Kidney tubule cell (primary cell): ENCODE data around the gene TMEM256.

Experiments used
- DNase-seq: peaks from one replicate; pipeline ENCODE4 v3.0.0-alpha.2; 2018; ENCODE audit warnings: low spot score

TMEM256 gene

DNA sequence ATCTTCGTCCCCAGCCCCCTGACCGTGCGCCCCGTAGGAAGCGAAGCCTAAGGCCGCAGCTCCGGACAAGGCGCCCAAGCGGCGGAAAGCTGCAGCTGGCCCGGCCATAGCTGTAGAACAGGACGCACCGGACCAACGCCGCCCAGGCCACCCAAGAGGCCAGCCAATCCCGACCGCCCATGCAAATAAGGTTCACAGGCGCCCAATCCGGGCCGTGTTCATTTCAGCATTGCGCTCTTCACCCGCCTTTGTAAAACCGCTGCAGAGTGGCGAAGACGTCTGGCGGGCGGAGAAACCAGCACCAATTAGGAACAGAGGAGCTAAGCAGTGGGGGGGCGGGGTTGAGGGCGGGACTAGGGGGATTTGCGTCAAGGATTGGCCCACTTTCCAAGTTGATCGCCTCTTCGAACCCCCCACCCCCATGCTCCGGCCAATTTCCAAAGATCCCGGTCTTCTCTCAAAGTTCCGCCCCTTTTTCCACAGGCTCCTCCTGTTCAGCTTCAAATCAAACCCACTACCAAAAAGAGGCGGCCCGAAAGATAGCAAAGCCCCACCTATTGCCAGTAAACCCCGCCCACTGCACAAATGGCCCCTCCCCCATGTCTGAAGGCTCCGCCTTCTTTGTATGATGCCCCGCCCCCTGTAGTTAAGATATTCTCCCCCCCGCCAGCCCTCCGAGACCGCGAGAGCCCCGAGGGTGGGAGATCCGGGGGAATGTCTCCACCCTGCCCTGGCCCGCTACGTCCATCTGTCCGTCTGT lies at the start of gene TMEM256:
TMEM256 (minus strand) TSS at position 121 of the 760 bp plus-strand sequence; CDS start at position 108, 13 bp downstream.
- peak; percentile 99 for DNase-seq

DNA sequence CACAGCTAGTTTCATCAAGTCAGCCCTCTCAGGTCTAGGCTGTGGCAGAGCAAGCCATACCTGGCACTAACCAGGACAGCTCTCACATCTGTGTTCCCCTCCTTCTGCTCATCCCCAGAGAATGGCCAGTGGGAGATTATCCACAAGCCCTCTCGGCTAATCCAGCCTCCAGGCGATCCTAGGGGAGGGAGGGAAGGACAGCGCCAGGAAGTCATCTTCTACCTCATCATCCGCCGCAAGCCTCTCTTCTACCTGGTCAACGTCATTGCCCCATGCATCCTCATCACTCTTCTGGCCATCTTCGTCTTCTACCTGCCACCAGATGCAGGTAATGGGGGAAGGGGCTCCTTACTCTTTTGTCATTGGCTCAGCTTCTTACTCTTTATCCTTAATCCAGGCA lies 44.6 kb upstream of the TMEM256 start:
- DNase-seq = no peak

DNA sequence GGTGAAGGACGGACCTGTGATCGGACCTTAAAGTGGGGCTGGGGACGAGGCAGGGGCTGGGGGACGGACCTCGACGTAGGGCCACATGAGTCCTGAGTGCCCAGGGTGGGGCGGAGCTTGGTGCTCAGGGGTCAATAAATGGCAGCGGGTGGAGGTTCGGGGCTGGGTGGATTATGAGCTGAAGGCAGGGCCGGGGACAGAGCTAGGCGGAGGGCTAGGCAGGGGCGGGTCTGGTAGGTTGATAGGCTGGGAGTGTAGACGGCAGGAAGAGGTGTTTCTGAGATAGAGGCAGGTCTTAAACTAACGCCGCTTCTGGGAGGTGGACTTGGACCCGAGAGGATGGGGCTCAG lies 41.7 kb upstream of the TMEM256 start:
- DNase-seq = peak; percentile 68

DNA sequence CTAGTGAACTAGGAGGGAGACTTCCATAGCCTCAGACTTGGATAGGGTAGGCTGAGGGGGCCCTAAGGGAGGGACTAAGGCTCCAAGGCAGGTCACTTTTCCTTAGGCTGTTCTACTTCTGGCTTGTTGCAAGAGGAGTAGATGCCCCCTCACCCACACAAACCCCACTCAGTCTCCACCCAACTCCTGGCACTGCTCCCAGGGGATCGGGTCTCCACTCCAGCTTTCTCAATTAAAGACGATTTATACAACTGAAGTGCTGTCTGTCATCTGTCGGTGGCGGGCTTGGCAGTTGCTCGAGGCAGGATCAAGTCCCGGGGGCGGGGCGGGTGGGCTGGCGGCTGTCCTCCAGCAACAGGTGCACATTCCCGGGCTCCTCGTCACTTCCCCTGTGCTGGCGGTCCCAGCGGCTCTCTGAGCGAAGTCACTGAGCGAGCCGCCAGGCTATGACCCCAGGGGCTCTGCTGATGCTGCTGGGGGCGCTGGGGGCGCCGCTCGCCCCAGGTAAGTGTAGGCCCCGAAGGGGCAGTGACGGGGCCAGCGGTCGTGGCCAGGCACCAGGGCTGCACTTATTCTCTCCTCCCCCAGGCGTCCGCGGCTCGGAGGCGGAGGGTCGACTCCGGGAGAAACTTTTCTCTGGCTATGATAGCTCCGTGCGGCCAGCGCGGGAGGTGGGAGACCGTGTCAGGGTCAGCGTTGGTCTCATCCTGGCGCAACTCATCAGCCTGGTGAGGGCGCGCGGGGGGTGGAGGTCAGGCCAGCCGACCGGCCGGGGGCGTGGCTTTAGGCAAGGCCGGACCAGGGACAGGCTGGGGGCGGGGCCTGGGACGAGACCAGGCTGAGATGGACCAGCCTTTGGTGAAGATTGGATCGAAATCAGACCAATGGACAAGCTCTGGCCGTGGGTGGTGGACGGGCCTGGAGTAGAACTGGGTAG lies 41.1 kb upstream of the TMEM256 start, which contains the start of gene CHRNB1:
CHRNB1 (plus strand) TSS at position 380 of the 937 bp plus-strand sequence; CDS start at position 447, 67 bp downstream.
- peak; percentile 78 for DNase-seq

DNA sequence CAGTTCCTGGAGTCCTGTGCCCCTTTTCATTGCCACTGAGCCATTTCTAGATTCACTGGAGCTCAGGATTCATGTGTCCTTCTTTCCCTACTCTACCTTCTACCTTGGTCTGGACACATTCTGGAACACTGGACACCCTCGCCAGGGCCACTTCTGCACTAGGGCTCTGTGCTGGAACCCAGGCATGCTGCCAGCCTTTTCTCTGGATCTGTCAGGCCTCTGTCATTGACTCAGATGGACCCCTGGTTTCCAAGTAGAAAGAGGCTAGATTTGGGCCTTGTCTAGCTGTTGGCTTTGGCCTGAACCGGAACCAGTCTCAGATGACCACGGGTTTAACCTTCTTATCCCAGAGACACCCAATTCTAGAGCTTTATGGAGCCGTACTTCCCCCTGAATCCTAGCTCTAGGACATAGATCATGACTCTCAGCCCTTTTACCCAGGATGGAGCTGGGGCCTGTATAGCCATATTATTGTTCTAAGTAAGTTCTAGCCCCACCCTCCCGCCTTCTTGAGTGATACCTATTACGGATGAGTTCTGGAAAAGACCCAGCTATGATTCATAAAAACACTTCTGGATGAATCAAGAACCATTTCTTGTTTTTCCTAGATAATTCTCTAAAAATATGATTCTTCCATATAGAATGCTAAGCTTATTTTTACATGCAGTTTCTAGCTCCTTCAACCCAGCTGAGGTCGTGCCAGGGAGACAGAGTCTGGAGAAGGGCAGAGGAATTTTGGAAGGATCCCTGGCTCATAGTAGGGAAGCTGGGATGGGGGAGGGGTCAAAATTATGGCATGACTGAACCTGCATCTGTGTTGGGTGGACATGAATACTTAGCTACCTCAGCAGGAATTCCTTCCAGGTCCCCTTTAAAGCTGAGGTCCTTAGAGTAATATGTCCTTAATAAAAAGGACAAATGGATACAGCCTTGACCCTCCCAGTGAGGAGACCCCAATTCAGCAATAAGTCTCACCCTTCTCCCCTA lies 39.9 kb upstream of the TMEM256 start:
- DNase-seq = peak; percentile 45

DNA sequence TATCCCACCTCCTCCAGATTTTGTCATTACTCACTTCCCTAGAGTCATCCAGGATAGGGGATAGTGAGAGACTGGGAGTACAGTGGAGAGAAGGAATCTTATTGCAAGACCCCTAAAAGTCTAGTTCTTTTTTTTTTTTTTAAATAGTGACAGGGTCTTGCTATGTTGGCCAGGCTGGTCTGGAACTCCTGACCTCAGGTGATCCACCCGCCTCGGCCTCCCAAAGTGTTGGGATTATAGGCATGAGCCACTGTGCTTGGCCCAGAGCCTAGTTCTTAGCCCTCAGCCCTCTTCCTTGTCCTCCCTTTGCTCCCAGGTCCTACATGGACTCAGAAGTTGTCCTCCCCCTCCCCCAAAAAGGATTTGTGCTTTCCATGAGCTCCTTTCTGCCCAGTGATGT lies 38.2 kb upstream of the TMEM256 start:
- DNase-seq = no peak

DNA sequence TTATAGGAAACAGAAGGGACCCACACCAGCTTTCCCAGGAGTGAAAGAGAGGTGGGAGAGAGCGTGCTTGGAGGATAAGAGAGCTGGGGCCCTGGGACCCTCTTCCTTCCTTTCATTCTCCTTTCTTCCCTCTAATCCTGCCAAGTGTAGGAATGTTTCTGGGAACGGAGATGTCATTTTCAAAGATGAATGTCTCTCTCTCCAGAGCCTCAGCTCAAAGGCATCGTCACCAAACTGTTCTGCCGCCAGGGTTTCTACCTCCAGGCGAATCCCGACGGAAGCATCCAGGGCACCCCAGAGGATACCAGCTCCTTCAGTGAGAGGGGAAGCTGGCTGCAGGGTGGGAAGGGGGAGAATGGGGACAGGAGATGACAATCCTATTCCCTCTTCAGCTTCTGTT lies 37.4 kb upstream of the TMEM256 start:
- no peak for DNase-seq

DNA sequence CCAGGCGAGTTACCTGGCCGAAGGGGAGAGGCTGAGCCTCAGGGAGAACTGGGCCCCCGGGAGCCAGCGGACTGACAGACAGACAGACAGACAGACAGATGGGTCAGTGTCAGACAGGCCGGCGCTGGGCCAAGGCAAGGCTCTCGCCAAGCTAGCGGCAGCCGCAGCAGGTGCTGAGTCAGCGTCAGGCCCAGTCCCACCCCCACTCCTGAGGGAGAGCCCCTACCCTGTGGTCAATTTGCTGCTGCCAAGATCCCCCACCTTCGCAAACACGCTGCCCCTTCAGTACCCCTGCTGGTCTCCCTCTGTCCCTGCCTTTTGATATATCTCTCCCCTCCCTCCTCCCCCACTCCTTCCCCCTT lies 36.9 kb upstream of the TMEM256 start:
- peak; percentile 68 for DNase-seq

DNA sequence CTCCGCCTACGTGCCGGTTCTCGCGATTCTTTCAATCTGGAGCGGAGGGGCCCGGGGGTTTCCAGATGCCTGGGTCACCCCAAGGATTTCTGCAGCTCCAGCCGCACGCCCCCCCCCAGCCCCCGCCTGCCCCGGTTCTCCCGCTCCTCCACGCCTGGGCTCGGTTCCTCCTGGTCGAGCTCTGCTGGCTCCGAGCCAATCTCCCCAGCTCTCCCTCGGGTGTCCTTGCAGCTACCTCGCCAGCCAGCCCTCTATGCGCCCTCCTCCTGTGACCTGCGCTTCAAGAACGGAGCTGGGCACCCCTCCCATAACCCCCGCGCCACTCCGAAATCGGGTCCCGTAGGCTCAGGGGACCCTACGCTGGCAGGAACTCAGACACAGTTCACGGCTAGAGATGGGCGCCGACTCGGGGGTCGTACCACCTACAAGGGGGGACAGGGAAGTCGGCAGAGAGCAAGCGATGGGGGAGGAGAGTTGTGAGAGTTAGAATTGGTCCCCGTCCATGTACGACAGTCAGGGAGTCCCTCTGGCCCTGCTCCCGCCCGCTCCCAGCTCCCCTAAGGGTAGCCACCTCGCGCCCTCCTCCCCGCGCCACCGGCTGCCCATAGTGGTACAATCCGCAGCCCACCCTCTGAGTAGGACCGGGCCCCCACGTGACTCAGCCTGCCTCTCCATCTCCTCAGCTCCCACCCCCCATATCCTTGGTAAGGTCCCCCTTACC lies 36.4 kb upstream of the TMEM256 start:
- peak; percentile 70 for DNase-seq

DNA sequence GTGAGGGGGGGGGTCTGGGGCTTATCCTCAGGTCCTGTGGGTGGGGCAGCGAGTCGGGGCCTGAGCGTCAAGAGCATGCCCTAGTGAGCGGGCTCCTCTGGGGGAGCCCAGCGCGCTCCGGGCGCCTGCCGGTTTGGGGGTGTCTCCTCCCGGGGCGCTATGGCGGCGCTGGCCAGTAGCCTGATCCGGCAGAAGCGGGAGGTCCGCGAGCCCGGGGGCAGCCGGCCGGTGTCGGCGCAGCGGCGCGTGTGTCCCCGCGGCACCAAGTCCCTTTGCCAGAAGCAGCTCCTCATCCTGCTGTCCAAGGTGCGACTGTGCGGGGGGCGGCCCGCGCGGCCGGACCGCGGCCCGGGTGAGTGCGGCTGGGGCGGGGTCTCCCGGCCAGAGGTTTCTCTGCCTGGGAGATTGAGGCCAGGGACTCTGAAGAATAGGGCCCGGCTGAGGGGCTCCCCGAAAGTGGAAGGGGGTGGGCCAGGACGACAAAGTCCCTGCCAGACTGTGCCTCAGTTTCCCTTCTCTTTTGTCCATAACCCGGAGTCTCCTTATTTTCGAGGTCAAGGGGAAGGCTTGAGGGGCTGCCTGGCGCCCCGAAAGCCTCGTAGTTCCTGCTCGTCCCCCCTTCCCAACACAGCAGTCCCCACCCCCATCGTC lies 35.7 kb upstream of the TMEM256 start, which contains the start of gene FGF11:
FGF11 (plus strand) TSS at position 51 of the 651 bp plus-strand sequence; CDS start at position 160, 109 bp downstream.
- peak; percentile 18 for DNase-seq

DNA sequence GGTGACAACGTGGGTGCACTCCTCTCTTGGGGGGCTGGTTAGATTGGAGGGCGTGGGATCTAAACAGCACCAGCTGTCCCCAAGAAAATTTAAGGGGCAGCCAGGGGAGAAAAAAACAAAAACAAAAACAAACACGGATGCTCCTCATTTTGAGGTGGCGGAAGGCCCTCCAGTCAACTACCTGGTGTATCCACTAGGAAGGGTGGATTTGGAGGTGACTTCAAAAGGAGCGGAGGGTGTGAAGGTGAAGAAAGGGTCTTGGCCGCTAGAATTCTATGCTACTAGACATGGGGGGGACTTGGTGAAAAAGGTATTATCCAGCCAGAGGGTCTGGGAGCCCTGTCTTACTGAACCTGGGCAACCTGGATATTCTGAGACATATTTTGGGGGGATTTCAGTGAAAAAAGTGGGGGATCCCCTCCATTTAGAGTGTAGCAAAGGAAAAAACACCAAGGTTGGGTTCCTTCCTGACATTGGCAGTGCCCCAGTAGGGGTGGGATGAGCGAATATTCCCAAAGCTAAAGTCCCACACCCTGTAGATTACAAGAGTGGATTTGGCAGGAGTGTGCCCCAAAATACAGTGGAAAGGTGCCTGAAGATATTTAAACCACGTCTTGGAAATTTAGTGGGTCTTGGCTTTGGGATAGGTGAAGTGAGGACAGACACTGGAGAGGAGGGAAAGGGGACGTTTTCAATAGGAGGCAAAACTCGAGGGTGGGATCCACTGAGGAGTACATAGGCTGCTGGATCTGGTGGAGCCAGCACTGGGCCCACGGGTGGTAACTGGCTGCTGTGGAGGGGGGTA lies 35.0 kb upstream of the TMEM256 start:
- no peak for DNase-seq

DNA sequence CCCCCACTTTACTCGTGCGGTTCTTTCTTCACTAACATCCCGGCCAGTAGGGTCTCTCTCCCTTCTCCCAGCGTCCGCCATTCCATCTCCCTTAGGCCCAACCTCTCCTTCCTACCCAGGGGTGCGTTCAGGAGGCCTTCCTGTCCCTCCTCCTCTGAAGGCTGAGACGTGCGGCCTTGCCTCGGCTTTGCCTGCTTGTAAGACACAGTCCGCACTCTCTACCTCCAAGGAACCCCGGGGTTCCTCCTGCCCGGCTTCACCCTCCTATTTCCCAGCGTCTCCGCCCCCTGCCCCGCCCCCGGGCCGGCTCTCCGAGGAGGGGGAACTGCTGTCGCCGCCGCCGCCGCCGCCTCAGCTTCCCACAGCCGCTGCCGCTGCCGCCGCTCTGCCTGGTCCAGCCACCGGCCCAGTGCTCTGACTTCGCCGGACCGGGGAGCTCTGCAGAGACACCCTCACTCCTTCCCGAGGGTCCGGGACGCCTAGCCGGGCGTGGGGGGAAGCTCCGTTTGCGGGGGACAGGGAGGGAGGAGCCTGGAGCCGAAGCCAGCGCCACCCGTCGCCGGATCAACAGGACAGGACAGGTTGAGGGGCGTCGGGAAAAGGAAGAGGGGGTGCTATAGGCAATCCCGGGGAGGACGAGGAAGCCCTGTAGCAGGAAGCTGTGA lies 34.2 kb upstream of the TMEM256 start:
- peak; percentile 52 for DNase-seq

DNA sequence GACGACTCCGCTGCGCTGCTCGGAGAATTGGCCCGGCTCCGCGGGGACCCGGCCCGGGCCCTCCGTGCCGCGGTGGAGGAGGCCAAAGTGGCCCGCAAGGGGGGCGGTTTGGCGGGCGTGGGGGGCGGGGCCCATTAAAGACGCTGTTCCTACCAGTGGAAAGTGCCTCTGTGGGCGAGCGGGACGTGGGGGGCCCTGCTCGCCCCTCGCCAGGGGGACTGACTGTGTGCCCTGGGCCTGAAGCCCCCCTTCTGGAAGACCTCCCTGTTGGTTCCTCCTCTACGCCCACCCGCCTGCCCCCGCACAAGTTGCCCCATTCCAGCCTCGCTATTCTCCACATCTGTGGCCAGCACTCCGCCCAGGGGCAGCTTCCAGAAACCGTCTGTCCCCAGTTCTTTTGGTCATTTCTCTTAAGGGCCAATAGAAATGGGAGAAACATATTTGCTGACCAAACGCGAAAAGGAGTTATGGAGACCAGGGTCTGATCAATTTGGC lies 33.5 kb upstream of the TMEM256 start:
- DNase-seq = no peak

DNA sequence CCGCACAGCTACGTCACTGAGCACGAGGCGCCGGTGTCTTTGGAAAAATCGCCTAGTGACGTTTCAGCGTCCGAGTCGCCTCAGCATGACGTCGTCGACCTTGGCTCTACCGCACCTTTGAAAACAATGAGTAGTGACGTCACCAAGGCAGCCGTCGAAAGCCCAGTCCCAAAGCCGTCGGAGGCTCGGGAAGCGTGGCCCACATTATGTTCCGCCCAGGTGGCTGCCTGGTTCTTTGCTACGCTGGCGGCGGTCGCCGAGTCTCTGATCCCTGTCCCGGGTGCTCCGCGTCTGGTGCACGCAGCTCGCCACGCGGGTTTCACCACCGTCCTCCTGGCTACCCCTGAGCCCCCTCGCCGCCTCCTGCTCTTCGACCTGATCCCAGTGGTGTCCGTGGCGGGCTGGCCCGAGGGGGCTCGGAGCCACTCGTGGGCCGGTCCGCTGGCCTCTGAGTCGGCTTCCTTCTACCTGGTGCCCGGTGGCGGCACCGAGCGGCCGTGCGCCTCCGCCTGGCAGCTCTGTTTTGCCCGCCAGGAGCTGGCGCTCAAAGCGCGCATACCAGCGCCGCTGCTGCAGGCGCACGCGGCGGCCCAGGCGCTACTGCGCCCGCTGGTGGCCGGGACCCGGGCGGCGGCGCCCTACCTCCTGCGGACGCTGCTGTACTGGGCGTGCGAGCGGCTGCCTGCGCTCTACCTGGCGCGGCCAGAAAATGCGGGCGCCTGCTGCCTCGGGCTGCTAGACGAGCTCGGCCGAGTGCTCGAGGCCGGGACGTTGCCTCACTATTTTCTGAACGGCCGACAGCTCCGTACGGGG lies 32.9 kb upstream of the TMEM256 start:
- peak; percentile 91 for DNase-seq

DNA sequence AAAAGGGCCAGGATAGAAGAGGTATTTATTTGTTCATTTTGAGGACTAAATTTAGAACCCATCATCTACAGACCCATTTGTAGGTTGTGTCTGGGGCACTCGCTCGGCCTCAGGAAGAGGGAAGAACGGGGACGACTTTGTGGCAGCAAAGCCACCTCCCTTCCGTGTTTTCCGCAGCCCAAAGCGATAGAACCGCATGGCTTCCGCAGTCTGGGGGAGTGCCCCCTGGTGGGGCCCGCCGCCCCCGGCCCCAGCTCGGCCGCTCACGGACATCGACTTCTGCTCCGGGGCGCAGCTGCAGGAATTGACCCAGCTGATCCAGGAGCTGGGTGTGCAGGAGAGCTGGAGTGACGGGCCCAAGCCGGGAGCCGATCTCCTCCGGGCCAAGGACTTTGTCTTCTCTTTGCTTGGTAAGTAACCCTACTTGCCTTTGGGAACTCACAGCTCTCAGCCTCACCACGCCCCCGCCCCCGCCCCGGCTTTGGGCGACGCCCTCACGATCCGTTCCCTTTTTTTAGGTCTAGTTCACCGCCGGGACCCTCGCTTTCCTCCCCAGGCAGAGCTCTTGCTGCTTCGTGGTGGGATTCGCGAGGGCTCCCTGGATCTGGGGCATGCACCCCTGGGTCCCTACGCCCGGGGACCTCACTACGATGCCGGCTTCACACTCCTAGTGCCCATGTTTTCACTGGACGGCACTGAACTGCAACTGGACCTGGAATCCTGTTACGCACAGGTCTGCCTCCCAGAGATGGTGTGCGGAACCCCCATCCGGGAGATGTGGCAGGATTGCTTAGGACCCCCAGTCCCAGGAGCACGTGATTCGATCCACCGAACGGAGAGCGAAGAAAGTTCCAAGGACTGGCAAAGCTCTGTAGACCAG lies 32.0 kb upstream of the TMEM256 start:
- peak; percentile 63 for DNase-seq

DNA sequence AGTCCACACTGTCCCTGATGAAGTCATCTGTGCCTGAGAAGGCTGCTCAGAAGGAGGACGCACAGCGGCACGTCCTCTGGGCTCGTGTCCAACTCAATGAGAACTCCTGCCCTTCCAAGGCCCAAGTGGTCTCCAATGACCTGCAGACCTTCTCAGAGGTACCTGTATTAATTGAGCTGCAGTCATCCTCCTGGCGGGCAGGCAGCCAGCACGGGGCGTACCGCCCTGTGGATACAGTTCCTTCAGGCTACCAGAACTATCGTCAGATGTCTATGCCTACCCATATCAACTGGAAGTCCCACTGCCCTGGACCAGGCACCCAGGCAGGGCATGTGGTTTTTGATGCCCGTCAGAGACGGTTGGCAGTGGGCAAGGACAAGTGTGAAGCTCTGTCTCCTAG lies 28.4 kb upstream of the TMEM256 start:
- no peak for DNase-seq

DNA sequence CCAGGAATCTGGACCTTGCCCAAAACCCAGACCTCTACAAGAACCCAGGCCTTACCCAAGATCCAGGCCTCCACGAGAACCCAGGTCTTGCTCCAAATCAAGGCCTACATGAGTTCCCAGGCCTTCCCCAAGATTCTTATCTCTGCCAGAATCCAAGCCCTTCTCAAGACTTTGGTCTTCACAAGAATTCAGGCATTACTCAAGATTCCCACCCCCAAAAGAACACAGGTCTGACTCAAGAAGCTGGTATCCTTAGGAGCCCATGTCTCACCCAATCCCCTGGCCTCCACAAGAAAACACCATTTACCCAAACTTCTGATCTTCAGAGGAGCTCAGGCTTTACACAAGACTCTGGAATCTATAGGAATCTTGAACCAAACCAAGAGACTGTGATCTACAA lies 27.3 kb upstream of the TMEM256 start:
- DNase-seq = no peak
